PFSK-1 (cell line): ENCODE measurements around the gene WNK1.

ENCODE experiments used
- POLR2AphosphoS5 ChIP-seq: IDR thresholded peaks from 2 replicates; pipeline ENCODE4 v1.6.1; 2012; ENCODE audit warnings: low read depth, mild to moderate bottlenecking, control low read depth, low read length, moderate library complexity
- SIN3A ChIP-seq: IDR thresholded peaks from 2 replicates; pipeline ENCODE4 v1.6.1; 2012; ENCODE audit warnings: mild to moderate bottlenecking, low read length, moderate library complexity, borderline replicate concordance; ENCODE audit not compliant: insufficient read depth

- TF ChIP-seq SIN3A (no peak), POLR2AphosphoS5 (no peak)
Measured at GRCh38 chr12:931060-931459, 178.7 kb downstream of the WNK1 start.
